Subcutaneous abdominal adipose tissue (tissue), 5 donors: Measurements from ENCODE around the gene IL36RN.

Experiments used
- H3K27ac ChIP-seq: one replicate; pipeline ENCODE4 v1.7.0; 2013; ENCODE audit warnings: low read depth, mild to moderate bottlenecking, inconsistent platforms, low read length, moderate library complexity
- H3K27me3 ChIP-seq, 5 donors: one replicate each; pipeline ENCODE4 v1.7.0; 2013; ENCODE audit warnings: low read length in 5 of 5, inconsistent platforms in 1 of 5; ENCODE audit not compliant: control insufficient read depth in 5 of 5, insufficient read depth in 4 of 5
- H3K36me3 ChIP-seq, 5 donors: one replicate each; pipeline ENCODE4 v1.7.0; 2013; ENCODE audit warnings: low read length in 5 of 5; ENCODE audit not compliant: control insufficient read depth in 5 of 5, insufficient read depth in 5 of 5
- H3K4me1 ChIP-seq, 5 donors: one replicate each; pipeline ENCODE4 v1.7.0; 2013; ENCODE audit warnings: low read length in 5 of 5, mild to moderate bottlenecking in 3 of 5, moderate library complexity in 1 of 5; ENCODE audit not compliant: control insufficient read depth in 5 of 5, insufficient read depth in 5 of 5
- H3K4me3 ChIP-seq, 5 donors: one replicate each; pipeline ENCODE4 v1.7.0; 2013; ENCODE audit warnings: low read length in 5 of 5, low read depth in 1 of 5
- H3K9ac ChIP-seq, 5 donors: one replicate each; pipeline ENCODE4 v1.7.0; 2013; ENCODE audit warnings: low read length in 5 of 5, mild to moderate bottlenecking in 4 of 5, moderate library complexity in 3 of 5
- H3K9me3 ChIP-seq, 5 donors: one replicate each; pipeline ENCODE4 v1.7.0; 2013; ENCODE audit warnings: low read length in 5 of 5; ENCODE audit not compliant: control insufficient read depth in 5 of 5
- donor health status: healthy.
- donor health status: healthy.
- donor health status: healthy.
- donor health status: healthy.
- donor health status: healthy.

Gene IL36RN

GRCh38 chr2:113081488-113082210, 22.7 kb downstream of the IL36RN start:
- Histone ChIP-seq H3K9me3 (no peaks in the 10 kb centered on the region), H3K4me1 (no peaks in the 10 kb centered on the region), H3K9ac (no peak overlapping the region), H3K36me3 (no peaks in the 10 kb centered on the region), H3K27ac (no peak overlapping the region), H3K27me3 (peaks cover 0 to 5% (median 0%) of the 10 kb centered on the region in 5 donors), H3K4me3 (no peak overlapping the region)

- Histone ChIP-seq H3K27me3 (peaks cover 0 to 5% (median 0%) of the 10 kb centered on the region in 5 donors), H3K27ac (no peak overlapping the region), H3K9me3 (peaks cover 0 to 6% (median 0%) of the 10 kb centered on the region in 5 donors), H3K4me3 (no peak overlapping the region), H3K4me1 (no peaks in the 10 kb centered on the region), H3K36me3 (no peaks in the 10 kb centered on the region), H3K9ac (no peak overlapping the region)
Measured at GRCh38 chr2:113083296-113083695, 24.3 kb downstream of the IL36RN start.

GRCh38 chr2:113084249-113085000, 25.4 kb downstream of the IL36RN start:
- no peak overlapping the region for H3K27ac ChIP-seq
- H3K9ac ChIP-seq = no peak overlapping the region
- H3K4me1 ChIP-seq = no peaks in the 10 kb centered on the region
- H3K27me3 ChIP-seq = peaks cover 0 to 6% (median 0%) of the 10 kb centered on the region in 5 donors
- peaks cover 0 to 6% (median 0%) of the 10 kb centered on the region in 5 donors for H3K9me3 ChIP-seq
- no peak overlapping the region for H3K4me3 ChIP-seq
- H3K36me3 ChIP-seq = no peaks in the 10 kb centered on the region

- Histone ChIP-seq H3K9ac (no peak overlapping the region), H3K4me3 (no peak overlapping the region), H3K36me3 (no peaks in the 10 kb centered on the region), H3K27me3 (peaks cover 0 to 6% (median 0%) of the 10 kb centered on the region in 5 donors), H3K9me3 (peaks cover 0 to 6% (median 0%) of the 10 kb centered on the region in 5 donors), H3K27ac (no peak overlapping the region), H3K4me1 (no peaks in the 10 kb centered on the region)
Measured at GRCh38 chr2:113085542-113085941, 26.5 kb downstream of the IL36RN start.

- H3K4me1 ChIP-seq = no peaks in the 10 kb centered on the region
- no peak overlapping the region for H3K9ac ChIP-seq
- no peak overlapping the region for H3K27ac ChIP-seq
- H3K9me3 ChIP-seq = peaks cover 0 to 6% (median 0%) of the 10 kb centered on the region in 5 donors
- no peaks in the 10 kb centered on the region for H3K36me3 ChIP-seq
- peaks cover 0 to 6% (median 0%) of the 10 kb centered on the region in 5 donors for H3K27me3 ChIP-seq
- H3K4me3 ChIP-seq = no peak overlapping the region
Measured at GRCh38 chr2:113088213-113088992, 29.4 kb downstream of the IL36RN start.

GRCh38 chr2:113089916-113090315, 30.9 kb downstream of the IL36RN start:
- Histone ChIP-seq H3K9ac (no peak overlapping the region), H3K36me3 (no peaks in the 10 kb centered on the region), H3K27ac (no peak overlapping the region), H3K27me3 (peaks cover 0 to 6% (median 0%) of the 10 kb centered on the region in 5 donors), H3K4me3 (no peak overlapping the region), H3K9me3 (peaks cover 0 to 6% (median 0%) of the 10 kb centered on the region in 5 donors), H3K4me1 (no peaks in the 10 kb centered on the region)

- no peaks in the 10 kb centered on the region for H3K4me1 ChIP-seq
- no peak overlapping the region for H3K9ac ChIP-seq
- no peak overlapping the region for H3K4me3 ChIP-seq
- peaks cover 0 to 6% (median 0%) of the 10 kb centered on the region in 5 donors for H3K9me3 ChIP-seq
- H3K27ac ChIP-seq = no peak overlapping the region
- H3K27me3 ChIP-seq = peaks cover 0 to 6% (median 0%) of the 10 kb centered on the region in 5 donors
- no peaks in the 10 kb centered on the region for H3K36me3 ChIP-seq
Measured at GRCh38 chr2:113091231-113091896, 32.4 kb downstream of the IL36RN start.

- Histone ChIP-seq H3K4me1 (no peaks in the 10 kb centered on the region), H3K9me3 (no peaks in the 10 kb centered on the region), H3K4me3 (no peak overlapping the region), H3K27ac (no peak overlapping the region), H3K9ac (no peak overlapping the region), H3K27me3 (peaks cover 0 to 6% (median 0%) of the 10 kb centered on the region in 5 donors), H3K36me3 (no peaks in the 10 kb centered on the region)
Measured at GRCh38 chr2:113092864-113093612, 34.0 kb downstream of the IL36RN start.

- Histone ChIP-seq H3K27me3 (peaks cover 0 to 3% (median 0%) of the 10 kb centered on the region in 5 donors), H3K4me3 (no peak overlapping the region), H3K9me3 (no peaks in the 10 kb centered on the region), H3K4me1 (no peaks in the 10 kb centered on the region), H3K36me3 (no peaks in the 10 kb centered on the region), H3K9ac (no peak overlapping the region), H3K27ac (no peak overlapping the region)
Measured at GRCh38 chr2:113093613-113093977, 34.6 kb downstream of the IL36RN start.
